Measurements from ENCODE around the gene SLC2A8.
A peak's percentile ranks its signal among the peaks of the same experiment; 100 is the strongest.

The SLC2A8 gene

DNA sequence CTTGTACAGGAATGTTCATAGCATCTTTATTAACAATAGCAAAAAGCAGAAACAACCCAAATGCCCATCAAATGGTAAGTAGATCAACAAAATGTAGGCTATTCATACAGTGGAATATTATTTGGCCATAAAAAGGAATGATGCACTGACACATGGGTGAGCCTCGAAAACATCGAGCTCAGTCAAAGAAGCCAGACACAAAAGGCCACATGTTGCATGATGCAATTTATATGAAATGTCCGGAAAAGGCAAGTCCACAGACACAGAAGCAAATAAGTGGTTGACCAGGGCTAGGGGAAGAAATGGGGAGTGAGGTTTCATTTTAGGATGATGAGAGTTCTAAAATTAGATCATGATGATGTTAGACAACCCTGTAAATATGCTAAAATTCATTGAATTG lies 16.5 kb upstream of the SLC2A8 start:
- no peak for DNase-seq (ENCODE audit: low read depth in 1 of 2, low spot score in 1 of 2)

DNA sequence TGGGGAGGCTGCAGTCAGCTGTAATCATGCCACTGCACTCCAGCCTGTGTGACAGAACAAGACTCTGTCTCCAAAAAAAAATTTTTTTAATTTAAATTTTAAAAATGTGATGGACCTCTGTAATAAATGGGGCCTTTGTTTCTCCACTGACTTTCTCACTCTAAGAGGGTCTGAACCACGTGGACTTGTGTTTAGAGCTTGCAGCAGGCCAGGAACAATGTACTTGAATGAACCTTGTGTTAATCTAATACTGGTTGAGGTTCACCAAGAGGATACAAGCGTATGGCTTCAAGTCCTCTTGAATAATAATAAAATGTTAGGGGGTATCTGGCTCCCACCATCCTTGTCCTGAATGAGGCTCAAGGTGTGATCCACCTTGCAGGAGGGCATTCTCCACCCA lies 14.4 kb upstream of the SLC2A8 start:
- DNase-seq (ENCODE audit: low read depth in 1 of 2, low spot score in 1 of 2): no peak

DNA sequence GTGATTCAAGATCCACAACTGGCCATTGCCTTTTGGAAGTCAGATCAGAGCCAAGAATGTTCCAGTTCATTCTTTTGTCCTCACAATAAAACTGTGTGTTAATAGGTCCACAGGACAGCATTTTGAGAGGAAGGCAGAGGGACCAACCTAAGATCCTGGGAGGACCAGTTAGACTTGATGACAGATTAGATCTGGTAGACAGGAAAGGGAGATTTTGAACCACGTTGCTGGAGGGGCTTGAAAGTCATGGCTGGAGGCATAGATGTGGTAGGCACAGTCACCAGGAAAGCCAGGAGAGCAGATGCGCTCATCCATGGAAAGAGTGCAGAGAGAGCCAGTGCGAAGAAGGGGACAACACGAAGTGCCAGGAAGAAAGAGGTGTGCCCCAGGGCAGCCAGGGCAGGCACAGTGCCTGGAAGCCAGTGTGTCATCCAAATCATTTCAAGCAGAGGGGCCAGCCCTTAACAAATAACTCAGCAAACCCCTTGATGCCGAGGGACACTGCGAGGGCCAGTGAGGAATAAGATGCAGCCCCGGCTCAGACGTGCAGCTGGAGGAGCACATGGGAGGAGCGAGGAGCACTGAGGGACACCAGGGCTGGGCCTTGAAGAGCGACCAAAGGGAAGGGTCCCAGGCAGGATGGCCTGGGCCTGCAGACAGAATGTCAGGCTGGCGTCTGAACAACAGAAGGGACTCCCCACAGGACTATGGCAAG lies 12.8 kb upstream of the SLC2A8 start:
- no peak for DNase-seq (ENCODE audit: low read depth in 1 of 2, low spot score in 1 of 2)

DNA sequence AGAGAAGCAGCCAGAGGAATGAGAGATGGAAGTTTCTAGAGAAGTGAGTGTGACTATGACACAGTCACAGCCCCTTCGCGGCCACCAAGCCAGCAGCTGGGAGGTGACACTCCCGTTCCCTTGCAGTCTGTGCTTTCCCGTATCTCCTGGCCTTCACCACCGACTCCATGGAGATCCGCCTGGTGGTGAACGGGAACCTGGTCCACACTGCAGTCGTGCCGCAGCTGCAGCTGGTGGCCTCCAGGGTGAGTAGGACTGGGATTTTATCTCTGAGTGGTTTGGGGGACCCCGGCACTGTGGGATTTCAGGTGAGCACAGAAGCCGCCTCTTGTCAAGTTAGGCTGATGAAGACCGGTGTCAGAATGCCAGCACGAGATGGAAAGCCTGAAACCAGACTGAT lies 12.1 kb upstream of the SLC2A8 start:
- DNase-seq (ENCODE audit: low read depth in 1 of 2, low spot score in 1 of 2): no peak

DNA sequence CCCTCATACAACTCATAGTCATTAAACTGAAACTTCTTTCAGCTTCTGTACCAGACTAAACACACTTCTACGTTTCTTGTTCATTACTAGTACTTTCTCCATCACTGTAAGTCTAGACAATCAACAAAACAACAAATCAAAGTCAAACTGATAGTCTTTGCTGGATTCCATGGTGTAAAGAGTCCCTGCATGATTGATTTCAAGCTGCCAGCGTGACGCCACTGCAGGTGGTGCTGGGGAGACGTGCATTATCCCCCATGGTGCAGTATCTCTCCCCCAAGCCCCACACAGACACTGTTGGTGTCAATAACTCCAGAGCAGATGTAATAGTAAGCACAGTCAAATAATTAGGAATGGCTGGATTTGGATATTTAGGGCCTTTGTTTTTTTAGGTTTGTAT lies 10.7 kb upstream of the SLC2A8 start:
- no peak for DNase-seq (ENCODE audit: low read depth in 1 of 2, low spot score in 1 of 2)

DNA sequence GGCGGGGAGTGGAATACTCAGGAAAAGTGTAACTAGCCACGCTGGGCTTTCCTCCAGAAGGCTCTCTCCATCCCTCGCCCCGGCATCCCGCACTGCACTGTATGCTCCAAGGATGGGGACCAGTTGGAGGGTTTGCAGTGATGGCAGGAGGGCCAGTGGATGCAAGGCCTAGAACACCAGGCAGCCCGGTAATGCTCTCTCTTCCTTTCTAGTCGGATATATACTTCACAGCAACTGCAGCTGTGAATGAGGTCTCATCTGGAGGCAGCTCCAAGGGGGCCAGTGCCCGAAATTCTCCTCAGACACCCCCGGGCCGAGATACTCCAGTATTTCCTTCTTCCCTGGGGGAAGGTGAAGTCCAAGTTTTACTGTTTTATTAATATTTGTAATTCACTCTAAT lies 10.0 kb upstream of the SLC2A8 start:
- DNase-seq (ENCODE audit: low read depth in 1 of 2, low spot score in 1 of 2): no peak

DNA sequence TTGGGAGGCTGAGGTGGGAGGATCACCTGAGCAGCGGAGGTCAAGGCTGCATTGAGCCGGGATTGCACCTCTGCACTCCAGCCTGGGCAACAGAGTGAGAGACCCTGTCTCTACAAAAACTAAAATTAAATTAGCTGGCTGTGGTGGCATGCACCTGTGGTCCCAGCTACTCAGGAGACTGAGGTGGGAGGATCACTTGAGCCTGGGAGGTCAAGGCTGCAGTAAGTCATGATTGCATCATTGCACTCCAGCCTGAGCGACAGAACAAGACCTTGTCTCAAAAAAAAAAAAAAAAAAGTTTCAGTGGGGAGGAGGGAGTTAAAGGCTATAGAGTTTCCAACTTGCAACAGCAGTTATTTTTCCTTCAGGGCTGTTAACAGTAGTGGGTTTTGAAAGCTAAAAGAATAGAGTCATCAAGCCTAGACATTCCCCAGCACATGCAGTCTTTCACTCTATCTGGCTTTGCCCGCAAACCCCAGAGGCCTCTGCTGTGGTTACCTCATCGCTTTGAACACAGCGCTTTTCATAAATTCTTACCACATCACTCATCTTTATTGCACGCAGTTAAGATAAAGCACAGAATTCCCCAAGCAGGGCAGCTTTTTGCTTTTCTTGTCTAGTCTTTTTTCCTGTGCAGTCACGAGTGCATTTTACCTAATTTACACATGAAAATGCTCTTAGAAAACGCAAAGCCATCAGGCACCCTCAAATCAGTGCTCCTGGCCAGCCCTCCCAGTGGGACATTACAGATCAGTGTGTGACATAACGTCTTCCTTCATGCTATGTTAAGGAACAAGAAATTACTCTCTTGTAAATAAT lies 8.7 kb upstream of the SLC2A8 start:
- DNase-seq (ENCODE audit: low read depth in 1 of 2, low spot score in 1 of 2): peak; percentile 56 to 68

DNA sequence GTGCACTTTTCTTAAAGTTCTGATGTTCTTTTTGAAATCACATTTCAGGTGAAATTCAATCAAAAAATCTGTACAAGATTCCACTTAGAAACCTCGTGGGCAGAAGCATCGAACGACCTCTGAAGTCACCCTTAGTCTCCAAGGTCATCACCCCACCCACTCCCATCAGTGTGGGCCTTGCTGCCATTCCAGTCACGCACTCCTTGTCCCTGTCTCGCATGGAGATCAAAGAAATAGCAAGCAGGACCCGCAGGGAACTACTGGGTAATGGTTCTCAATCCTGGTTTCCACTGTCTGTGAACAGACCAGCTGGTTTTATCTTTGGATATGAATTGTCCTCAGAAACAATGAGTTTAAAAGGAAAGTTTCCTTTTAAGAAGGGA lies 8.1 kb upstream of the SLC2A8 start:
- DNase-seq (ENCODE audit: low read depth in 1 of 2, low spot score in 1 of 2): no peak

DNA sequence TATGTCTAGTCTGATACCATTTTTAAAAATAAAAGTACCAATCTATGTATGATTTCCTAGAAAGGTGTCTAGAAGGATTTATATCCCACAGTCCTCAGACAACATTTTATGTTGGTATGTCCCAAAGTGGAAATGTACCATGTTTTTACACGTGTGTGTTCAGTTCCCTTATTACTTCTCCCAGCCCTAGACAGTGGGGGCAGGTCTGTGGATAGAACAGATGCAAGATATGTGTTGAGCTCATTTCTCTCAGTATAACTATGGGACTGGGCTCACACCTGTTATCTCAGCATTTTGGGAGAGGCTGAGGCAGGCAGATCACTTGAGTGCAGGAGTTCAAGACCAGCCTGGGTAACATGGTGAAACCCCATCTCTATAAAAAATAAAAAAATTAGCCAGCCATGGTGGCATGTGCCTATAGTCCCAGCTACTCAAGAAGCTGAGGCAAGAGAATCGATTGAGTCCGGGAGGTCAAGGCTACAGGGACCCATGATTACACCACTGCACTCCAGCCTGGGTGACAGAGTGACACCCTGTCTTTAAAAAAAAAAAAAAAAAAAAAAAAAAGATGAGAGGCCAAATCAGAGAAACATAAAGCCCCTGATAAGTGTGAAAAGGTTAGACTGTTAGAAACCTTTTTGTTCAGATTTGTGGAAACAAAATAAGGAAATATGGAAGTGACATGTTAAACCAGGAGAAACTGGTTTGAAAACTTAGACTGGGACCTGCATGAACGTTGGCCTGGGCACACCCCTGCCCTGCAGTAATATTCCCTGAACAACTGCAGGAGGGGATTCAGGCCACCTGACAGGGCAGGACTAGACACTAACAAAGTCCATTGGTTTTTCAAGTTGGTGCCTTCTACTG lies 7.4 kb upstream of the SLC2A8 start:
- DNase-seq (ENCODE audit: low read depth in 1 of 2, low spot score in 1 of 2): no peak

DNA sequence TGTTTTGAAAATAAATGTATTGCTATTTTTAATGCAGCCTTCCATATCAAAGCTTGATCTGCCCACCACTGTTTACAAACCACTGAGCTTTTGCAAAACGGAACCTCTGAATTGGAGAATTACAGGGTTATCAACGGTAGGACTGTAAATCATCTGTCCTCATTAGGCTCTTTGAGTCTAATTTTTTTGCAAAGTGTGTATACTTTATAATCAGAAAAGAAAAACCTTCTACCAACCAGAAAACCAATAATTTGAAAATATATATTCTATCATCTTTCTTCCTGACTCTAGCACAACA lies 6.8 kb upstream of the SLC2A8 start:
- no peak for DNase-seq (ENCODE audit: low read depth in 1 of 2, low spot score in 1 of 2)

DNA sequence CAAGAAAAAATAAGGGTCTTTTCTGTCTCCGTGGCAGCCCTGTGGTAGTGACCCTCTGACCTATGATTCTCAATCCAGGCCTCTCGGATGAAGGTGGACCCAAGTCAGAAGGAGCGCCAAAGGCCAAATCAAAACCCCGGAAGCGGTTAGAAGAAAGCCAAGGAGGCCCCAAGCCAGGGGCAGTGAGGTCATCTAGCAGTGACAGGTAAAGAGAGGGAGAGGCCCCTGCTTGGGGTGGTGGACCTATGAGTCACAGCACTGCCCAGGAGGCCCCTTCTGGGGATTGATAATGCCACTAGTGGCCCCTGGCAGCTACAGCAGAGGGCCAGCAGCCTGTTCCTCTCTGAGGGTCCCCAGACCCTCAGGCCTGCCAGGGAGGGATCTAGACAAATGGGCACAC lies 6.4 kb upstream of the SLC2A8 start:
- DNase-seq (ENCODE audit: low read depth in 1 of 2, low spot score in 1 of 2): no peak

DNA sequence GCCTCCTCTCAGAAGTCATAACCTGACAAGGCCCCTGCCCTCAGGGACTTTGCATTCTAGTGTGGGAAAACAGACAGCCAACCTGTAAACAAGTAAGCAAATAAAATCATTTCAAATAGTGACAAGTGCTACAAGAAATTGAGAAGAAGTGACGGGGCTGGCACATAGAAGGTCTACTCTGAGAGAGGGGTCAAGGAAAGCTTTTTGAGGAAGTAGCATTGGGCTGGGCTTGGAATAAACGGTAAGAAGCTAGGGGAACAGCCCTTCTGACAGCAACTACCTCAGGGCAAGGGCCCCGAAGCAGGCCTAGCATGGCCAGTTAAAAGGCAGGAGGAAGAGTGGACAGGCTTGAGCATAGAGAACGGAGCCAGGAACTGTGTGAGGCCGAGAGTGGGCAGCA lies 4.8 kb upstream of the SLC2A8 start:
- DNase-seq (ENCODE audit: low read depth in 1 of 2, low spot score in 1 of 2): no peak

DNA sequence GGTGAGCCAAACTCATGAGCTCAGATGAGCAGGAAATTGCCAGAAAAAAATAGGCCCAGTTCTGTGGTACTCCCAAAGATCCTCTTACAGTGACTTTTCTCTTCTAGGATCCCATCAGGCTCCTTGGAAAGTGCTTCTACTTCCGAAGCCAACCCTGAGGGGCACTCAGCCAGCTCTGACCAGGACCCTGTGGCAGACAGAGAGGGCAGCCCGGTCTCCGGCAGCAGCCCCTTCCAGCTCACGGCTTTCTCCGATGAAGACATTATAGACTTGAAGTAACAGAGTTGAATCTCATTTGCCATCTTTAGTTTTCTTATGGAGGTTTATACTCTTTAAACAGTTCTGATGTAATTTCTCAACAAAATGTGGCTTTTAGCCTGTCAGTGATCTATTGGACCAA lies 4.0 kb upstream of the SLC2A8 start:
- DNase-seq (ENCODE audit: low read depth in 1 of 2, low spot score in 1 of 2): no peak

DNA sequence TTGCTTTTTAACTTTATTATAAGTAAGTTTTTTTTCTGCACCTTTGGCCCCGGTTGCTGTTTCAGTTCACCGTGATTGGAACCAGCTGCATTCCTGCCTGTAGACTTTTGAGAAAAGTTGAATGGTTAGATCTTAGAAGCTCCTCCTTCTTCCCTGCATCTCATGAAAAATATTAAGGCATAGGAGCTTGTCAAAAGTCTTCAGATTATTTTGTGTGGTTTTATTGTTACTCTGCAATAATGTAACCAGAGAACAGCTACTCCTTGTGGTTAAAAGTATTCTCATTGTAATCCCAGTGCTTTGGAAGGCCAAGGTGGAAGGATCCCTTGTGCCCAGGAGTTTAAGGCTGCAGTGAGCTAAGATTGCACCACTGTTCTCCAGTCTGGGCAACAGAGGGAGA lies 3.3 kb upstream of the SLC2A8 start:
- no peak for DNase-seq (ENCODE audit: low read depth in 1 of 2, low spot score in 1 of 2)

DNA sequence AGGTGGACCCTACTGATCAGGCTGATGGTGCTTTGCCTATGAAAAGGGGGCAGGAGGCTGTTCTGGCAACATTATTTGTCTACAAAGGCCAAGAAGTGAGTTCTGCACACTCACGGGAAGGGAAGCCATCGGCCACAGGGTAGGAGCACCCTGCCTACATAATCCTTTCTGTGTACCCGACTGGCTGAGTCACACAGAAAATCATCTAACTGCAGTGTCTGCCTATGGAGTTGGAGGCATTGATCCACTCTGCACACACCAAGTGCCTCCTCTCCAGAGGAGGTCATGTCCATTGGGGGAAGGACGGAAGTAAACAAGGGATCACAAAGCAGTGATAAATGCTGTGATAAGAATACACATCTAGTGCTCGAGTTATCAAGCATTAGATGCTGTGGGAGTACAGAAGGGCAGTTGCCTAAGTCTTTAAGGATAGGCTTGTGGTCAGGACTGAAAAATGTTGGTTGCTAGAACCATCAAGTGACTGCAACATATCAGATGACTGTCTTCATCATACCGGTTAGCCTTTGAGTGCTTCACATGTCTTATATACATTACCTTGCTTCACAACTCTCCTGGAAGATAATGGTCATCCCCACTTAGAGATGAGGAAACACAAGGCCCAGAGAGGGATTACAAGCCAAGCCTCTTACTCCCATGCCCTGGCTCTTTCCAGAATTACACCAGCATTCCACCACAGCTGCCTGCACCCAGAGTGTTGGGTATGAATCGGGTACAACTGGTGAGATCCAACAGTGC lies 1.3 kb upstream of the SLC2A8 start:
- DNase-seq (ENCODE audit: low read depth in 1 of 2, low spot score in 1 of 2): no peak

DNA sequence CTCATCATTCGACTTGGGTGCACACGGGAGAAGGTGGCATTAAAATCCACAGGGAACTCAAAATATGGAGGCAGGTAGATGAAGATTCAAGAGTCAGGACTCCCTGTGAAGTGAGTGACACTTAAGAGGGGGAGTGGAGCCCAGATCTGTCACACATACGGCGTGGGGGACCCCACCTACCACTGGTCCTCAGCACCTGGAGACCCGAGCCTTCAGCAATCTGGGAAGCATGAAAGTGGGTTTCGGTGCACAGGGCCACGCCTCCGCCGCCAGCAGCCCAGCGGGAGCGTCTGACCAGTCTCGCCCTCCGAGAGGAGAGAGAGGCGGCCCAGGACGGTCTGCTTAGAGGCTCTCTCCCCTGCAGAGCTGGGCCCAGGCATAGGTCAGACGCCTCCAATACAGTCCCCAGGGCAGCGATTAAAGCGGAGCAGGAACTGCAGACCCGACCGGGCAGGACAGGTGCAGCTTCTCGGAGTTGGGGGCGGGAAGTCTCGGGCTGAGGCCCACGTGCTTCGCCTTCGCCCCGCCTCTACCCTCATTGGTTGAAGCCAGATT lies 639 bp upstream of the SLC2A8 start:
- no peak for DNase-seq (ENCODE audit: low read depth in 1 of 2, low spot score in 1 of 2)

DNA sequence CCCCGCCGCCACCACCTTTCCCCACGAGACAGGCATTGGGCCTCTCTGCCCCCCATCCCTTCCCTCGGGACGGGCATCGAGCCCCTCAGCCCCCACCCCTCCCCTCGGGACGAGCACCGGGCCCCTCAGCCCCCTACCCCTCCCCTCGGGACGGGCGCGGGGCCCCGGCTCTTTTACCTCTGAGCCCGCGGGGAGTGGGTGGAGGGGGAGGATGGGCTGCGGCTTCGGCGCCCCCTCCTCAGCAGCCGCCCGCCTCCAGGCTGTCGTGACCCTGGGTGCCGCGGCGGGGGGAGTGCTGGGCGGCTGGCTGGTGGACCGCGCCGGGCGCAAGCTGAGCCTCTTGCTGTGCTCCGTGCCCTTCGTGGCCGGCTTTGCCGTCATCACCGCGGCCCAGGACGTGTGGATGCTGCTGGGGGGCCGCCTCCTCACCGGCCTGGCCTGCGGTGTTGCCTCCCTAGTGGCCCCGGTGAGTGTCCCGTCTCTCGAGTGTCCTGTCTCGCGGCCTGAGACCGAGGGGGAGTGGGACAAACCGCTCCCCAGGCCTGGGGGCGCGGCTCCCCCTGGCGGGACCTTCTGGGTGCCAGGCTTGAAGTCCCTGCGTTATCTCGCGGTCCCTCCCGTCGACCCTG lies 791 bp downstream of the SLC2A8 start:
- DNase-seq (ENCODE audit: low read depth in 1 of 2, low spot score in 1 of 2): no peak

DNA sequence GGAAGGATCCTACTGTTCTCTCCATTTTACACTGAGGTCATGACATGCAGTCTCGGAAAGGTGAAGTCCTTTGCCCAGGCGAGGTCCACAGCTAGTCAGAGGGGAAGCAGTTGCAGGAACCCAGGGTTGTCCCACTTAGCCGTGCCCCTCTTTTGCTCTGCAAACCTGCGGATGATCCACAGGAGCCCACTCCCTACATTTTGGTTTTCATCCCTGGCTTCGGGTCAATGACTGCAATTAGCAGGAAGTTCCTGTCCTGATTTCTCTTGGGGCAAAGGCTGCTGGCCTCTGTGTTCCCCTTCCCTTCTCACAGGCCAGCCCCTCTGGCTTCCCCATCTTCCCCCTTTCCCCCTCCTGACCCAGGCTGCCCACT lies 1.3 kb downstream of the SLC2A8 start:
- no peak for DNase-seq (ENCODE audit: low read depth in 1 of 2, low spot score in 1 of 2)

DNA sequence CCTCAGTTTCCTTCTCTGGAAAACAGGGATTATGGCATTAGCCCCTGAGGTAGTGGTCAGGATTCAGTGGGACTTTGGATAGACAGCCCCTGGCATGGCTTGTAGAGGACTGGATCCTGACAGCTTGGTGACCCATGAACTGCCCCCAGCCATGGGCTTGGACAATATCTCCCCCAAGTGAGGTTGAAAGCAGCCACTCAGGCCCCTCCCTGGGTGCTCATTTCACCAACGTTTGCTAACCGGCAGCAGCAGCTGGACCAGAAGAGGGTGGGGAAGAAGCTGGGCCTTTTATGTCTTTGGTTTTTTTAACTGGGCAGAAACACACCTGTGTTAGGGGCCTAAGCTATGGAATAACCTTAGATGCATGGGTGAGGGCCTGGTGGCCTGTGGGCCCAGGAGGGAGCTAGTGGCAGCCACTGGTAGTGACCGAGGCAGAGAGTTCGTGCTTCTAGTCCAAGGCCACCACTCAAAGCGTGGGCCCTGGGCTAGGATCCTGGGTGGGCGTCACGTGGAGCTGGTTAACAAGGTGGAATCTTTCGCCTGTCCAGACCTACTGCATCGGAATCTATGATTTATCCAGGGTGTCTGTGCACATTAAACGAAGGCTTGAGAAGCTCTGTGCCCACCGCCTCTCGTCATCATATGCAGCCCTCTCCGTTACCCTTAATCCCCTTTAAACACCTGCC lies 1.9 kb downstream of the SLC2A8 start:
- no peak for DNase-seq (ENCODE audit: low read depth in 1 of 2, low spot score in 1 of 2)

DNA sequence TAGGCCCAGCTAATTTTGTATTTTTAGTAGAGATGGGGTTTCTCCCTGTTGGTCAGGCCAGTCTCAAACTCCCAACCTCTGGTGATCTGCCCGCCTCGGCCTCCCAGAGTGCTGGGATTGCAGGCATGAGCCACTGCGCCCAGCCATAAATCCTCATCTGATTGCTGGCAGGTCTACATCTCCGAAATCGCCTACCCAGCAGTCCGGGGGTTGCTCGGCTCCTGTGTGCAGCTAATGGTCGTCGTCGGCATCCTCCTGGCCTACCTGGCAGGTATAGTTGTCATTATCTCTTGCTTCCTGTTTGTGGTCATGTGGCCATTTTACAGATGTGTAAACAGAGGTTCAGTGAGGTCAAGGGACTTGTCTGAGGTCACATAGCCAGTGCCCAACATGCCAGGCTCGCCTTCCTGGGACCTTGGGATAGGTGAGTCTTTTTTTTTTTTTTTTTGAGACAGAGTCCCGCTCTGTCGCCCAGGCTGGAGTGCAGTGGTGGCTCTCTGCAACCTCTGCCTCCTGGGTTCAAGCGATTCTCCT lies 2.8 kb downstream of the SLC2A8 start:
- no peak for DNase-seq (ENCODE audit: low read depth in 1 of 2, low spot score in 1 of 2)

Data from stimulated activated CD4-positive, alpha-beta T cell treated with anti-CD3 and anti-CD28 coated beads, Interleukin-15, amount 100 ng/mL, for 1 hour (primary cell).